Activated naive CD4-positive, alpha-beta T cell treated with anti-CD3 and anti-CD28 coated beads, Interleukin-2, amount 50 U/mL, for 16 hours (primary cell): ENCODE measurements around the gene PARL.
"Not testable (repeated sequence)": the region's sequence is repeated elsewhere in the genome, so short reads cannot be mapped to it uniquely, and the experiment has no call there.

ENCODE experiments used
- DNase-seq: peaks from one replicate; pipeline ENCODE4 v3.0.0-alpha.2; 2020

Gene PARL

GRCh38 chr3:183816681-183817510 is 67.8 kb downstream of the PARL start:
- DNase-seq: no peak

GRCh38 chr3:183815951-183816475 is 68.7 kb downstream of the PARL start:
- no peak for DNase-seq

GRCh38 chr3:183815563-183815940 is 69.1 kb downstream of the PARL start:
- DNase-seq: no peak

GRCh38 chr3:183814240-183814639 is 70.4 kb downstream of the PARL start:
- DNase-seq: no peak

GRCh38 chr3:183812761-183813445 is 71.8 kb downstream of the PARL start:
- DNase-seq: no peak

GRCh38 chr3:183811638-183812037 is 73.0 kb downstream of the PARL start:
- no peak for DNase-seq

- no peak for DNase-seq
Measured at GRCh38 chr3:183810643-183811594, 73.8 kb downstream of the PARL start.

GRCh38 chr3:183809270-183809669 is 75.4 kb downstream of the PARL start:
- DNase-seq: no peak

- DNase-seq: no peak
Measured at GRCh38 chr3:183808355-183808754, 76.3 kb downstream of the PARL start.

GRCh38 chr3:183807881-183808280 is 76.8 kb downstream of the PARL start:
- DNase-seq: no peak

GRCh38 chr3:183807209-183807728 is 77.4 kb downstream of the PARL start:
- no peak for DNase-seq

- no peak for DNase-seq
Measured at GRCh38 chr3:183802989-183803388, 81.7 kb downstream of the PARL start.

- no peak for DNase-seq
Measured at GRCh38 chr3:183801601-183802000, 83.1 kb downstream of the PARL start.

GRCh38 chr3:183800243-183800863 is 84.3 kb downstream of the PARL start:
- DNase-seq: no peak

- DNase-seq: no peak
Measured at GRCh38 chr3:183799461-183799860, 85.2 kb downstream of the PARL start.

GRCh38 chr3:183797996-183798395 is 86.7 kb downstream of the PARL start:
- DNase-seq: no peak

- no peak for DNase-seq
Measured at GRCh38 chr3:183796372-183796771, 88.3 kb downstream of the PARL start.

- DNase-seq: no peak
Measured at GRCh38 chr3:183794452-183794851, 90.2 kb downstream of the PARL start.

- DNase-seq: no peak
Measured at GRCh38 chr3:183792976-183793375, 91.7 kb downstream of the PARL start.

GRCh38 chr3:183790700-183791099 is 94.0 kb downstream of the PARL start:
- no peak for DNase-seq

- no peak for DNase-seq
Measured at GRCh38 chr3:183789826-183790225, 94.9 kb downstream of the PARL start.

- DNase-seq: not testable (repeated sequence)
Measured at GRCh38 chr3:183784503-183784902, 100.2 kb downstream of the PARL start.
